GM19463 (cell line): ENCODE results near the gene MACF1.
"Not testable (repeated sequence)": the region's sequence is repeated elsewhere in the genome, so short reads cannot be mapped to it uniquely, and the experiment has no call there.

Experiments used
- ATAC-seq: cut with Tn5 transposase; IDR thresholded peaks from one replicate; pipeline ENCODE4 v1.9.1; 2021; ENCODE audit warnings: mild to moderate bottlenecking, moderate library complexity; ENCODE audit not compliant: unreplicated experiment

The MACF1 gene

GRCh38 chr1:39501666-39502065 is 297.2 kb downstream of the MACF1 start:
- ATAC-seq: no peak

GRCh38 chr1:39504436-39504835 is 299.9 kb downstream of the MACF1 start:
- ATAC-seq: not testable (repeated sequence)

GRCh38 chr1:39505289-39505688 is 300.8 kb downstream of the MACF1 start:
- ATAC-seq: no peak

- ATAC-seq: no peak
Observed at GRCh38 chr1:39507230-39507928, 302.9 kb downstream of the MACF1 start.

GRCh38 chr1:39508266-39508665 is 303.8 kb downstream of the MACF1 start:
- ATAC-seq: no peak

- no peak for ATAC-seq
Observed at GRCh38 chr1:39508857-39509305, 304.4 kb downstream of the MACF1 start.

- peak; percentile 58 for ATAC-seq
Observed at GRCh38 chr1:39509360-39510009, 305.0 kb downstream of the MACF1 start.

- ATAC-seq: not testable (repeated sequence)
Observed at GRCh38 chr1:39510570-39511186, 306.2 kb downstream of the MACF1 start.

- not testable (repeated sequence) for ATAC-seq
Observed at GRCh38 chr1:39511477-39511876, 307.0 kb downstream of the MACF1 start.

GRCh38 chr1:39512234-39512847 is 307.8 kb downstream of the MACF1 start:
- not testable (repeated sequence) for ATAC-seq

GRCh38 chr1:39514710-39515124 is 310.2 kb downstream of the MACF1 start:
- not testable (repeated sequence) for ATAC-seq

- ATAC-seq: peak; percentile 64
Observed at GRCh38 chr1:39515131-39516086, 310.9 kb downstream of the MACF1 start.

- ATAC-seq: not testable (repeated sequence)
Observed at GRCh38 chr1:39516841-39517240, 312.3 kb downstream of the MACF1 start.

GRCh38 chr1:39517936-39518335 is 313.4 kb downstream of the MACF1 start:
- not testable (repeated sequence) for ATAC-seq

- ATAC-seq: not testable (repeated sequence)
Observed at GRCh38 chr1:39519376-39519775, 314.9 kb downstream of the MACF1 start.

- not testable (repeated sequence) for ATAC-seq
Observed at GRCh38 chr1:39522221-39522620, 317.7 kb downstream of the MACF1 start.

GRCh38 chr1:39522661-39523567 is 318.4 kb downstream of the MACF1 start:
- ATAC-seq: no peak

- no peak for ATAC-seq
Observed at GRCh38 chr1:39524171-39524570, 319.7 kb downstream of the MACF1 start.
